GM21576 (cell line): Measurements from ENCODE around the gene KRTAP4-1.
"Not testable (repeated sequence)": the region's sequence is repeated elsewhere in the genome, so short reads cannot be mapped to it uniquely, and the experiment has no call there.

Source experiments
- ATAC-seq: cut with Tn5 transposase; IDR thresholded peaks from one replicate; pipeline ENCODE4 v1.9.1; 2021; ENCODE audit warnings: mild to moderate bottlenecking, moderate library complexity; ENCODE audit not compliant: unreplicated experiment

KRTAP4-1 gene

DNA sequence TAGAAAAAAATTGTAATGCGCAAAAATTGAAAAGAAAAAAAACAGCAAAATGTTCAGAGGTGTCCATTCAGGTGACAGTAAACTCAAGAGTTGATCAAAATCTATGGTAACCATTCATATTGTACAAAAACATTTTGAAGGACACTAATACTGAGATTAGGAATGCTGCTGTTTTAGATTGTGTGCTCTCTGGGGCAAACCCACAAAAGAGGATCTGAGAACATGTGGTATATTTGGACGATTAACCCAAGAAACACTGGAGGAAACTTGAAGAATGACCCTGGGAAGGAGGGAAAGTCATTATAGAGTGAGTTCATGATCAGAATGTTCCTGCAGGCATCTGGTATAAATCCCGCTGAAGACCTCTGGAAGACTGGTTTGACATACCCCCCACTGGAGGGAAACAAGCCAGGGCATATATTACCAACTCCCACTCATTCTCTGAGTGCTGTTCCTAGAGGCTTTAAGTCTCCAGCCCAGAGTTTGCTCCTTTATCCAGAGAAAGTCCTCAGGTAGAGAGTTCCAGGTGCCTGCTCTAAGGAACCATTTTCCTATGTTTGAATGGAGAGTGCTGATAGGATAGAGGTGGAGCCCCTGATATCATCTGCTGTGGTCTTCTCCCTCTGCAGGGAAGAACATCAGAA, 7.8 kb downstream of the KRTAP4-1 start:
- no peak for ATAC-seq

DNA sequence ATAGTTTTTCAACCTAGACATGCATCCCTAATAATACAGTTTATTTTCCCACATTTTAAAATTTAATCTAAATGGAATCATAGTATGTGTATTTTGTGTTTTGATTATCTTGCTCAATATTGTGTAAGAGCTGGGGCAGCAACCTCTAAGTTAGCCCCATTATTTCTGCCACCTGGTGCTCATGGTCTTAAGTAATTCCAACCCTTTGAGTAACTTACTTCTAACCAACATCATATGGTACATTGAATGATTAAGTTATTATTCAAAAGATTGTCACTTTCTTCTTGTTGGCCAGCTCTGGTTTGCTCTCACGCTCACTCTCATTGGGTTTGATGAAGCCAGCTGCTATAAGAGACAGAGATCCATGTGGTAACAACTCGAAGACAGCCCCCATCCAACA, 12.8 kb downstream of the KRTAP4-1 start:
- ATAC-seq, result no peak

DNA sequence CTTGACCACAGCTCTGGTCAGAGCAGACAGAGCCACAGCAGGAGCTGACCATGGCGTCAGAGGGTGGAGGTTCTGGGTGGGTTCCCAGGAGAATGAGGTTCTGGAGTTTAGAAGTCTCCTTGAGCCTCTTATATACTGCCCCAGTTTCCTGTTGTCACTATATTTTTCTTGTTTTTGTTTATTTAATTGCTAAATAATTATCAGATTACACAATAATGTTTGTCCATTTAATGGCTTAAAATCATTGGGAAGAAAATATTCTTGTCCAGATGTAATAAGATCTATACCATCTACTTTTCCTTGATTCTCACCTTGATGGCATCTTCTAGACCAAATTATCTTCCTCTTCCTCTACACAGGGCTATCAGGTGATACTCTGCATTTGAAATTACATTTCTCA, 16.6 kb downstream of the KRTAP4-1 start, which contains the start of gene KRTAP4-3:
Gene KRTAP4-3, minus strand, starts transcription at position 101 of the 400 bp plus-strand sequence. Its CDS starts 49 bp downstream, at position 52.
- no peak for ATAC-seq

DNA sequence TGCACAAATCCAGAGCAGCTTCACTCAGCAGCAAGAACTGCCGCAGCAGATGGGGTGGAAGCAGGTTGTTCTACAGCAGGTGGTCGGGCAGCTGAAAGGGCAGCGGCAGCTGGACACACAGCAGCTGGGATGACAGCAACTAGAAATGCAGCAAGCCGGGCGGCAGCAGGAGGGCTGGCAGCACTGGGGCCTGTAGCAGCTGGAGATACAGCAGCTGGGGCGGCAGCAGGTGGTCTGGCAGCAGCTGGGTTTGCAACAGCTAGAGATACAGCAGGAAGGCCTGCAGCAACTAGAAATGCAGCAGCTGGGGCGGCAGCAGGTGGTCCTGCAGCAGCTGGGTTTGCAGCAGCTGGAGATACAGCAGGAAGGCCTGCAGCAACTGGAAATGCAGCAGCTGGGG, 17.1 kb downstream of the KRTAP4-1 start:
- ATAC-seq, result no peak

DNA sequence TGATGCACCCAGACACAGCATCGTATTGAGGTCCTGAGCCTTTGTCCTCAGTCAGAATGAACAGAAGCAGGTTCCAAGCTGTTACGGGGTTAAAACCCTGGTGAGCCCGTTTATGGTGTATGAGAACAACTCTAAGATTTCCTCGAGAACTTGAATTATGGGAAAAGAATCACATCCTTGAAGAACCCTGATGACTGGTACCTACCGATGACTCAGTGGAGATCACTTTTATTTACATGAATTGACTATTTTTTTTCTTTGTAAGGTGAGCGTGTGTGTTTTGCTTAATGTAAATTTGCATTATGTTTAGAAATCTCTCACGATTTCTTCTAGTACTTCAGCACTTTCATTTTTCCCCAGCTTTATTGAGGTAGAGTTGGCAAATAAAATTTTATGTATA, 20.9 kb downstream of the KRTAP4-1 start:
- no peak for ATAC-seq

DNA sequence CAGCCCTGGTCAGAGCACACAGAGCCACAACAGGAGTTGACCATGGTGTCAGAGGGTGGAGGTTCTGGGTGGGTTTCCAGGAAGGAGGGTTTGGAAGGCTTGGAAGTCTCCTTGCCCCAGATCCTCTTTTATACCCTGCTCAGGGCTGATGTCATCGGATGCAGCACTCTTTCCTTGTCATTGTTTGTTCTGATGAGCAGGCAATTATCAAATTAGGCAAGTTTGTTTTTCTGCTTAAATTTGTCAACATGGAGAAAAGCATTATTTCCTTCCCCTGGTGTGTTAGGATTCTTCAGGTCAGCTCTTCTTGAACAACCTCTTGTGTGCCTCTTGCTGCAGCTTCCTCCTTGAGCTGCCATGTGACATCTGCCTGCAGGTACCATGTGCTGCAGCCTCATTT, 24.1 kb downstream of the KRTAP4-1 start, which contains the start of gene KRTAP4-4:
Gene KRTAP4-4, minus strand, starts transcription at position 101 of the 400 bp plus-strand sequence. Its CDS starts 57 bp downstream, at position 44.
- ATAC-seq, result no peak

DNA sequence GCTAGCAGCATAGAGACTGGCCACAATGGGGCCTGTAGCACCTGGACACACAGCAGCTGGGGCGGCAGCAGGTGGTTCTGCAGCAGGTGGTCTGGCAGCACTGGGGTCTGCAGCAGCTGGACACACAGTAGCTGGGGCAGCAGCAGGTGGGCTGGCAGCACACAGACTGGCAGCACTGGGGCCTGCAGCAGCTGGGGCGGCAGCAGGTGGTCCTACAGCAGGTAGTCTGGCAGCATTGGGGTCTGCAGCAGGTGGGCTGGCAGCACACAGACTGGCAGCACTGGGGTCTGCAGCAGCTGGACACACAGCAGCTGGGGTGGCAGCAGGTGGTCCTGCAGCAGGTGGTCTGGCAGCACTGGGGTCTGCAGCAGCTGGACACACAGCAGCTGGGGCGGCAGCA, 24.5 kb downstream of the KRTAP4-1 start:
- not testable (repeated sequence) for ATAC-seq

DNA sequence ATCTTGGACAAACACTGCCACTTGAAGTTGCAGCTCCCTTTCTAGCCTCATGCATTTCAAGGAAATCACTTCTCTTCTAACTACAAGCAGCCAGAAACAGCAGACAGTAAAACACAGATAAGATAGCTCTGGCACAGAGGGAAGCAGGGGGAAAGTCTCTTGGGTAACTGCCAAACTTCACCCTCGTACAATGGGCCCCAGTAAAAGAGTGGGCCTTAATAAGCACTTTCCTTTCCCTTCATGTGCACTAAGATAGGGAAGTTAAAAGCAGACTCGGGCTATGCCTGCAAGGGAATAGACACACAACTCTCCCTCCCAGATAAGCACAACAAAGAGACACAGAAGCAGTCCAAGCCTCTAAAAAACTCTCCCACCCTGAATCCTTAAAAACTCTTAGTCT, 30.9 kb downstream of the KRTAP4-1 start:
- ATAC-seq, result no peak

DNA sequence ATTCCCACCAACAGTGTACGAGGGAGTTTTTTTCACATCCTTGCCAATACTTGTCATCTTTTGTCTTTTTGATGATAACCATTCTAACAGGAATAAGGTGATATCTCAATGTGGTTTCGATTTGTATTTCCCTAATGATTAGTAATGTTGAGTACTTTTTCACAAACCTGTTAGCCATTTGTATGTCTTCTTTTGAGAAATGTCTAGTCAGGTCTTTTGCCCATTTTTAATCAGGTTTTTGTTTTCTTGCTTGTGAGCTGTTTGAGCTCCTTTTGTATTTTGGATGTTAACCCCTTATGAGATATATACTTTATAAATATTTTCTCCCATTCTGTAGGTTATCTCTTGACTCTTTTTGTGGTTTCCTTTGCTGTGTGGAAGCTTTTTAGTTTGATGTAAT, 33.2 kb downstream of the KRTAP4-1 start:
- no peak for ATAC-seq

DNA sequence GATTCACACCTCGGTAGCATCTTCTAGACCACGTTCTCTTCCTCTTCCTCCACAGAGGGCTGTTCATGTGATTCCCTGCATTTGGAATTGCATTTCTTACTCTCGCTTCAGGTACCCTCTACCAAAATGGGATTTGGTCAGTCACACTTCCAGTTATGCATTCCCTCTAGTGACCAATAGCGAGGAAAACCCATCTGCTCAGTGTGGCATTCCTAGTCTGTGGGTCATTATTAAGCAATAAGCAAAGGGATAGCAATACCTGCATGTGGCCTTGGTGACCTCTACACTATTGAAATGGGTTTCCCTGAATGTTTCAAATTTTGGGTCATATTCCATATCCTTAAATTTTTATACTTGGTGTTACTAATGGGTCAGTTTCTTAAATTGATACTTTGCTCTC, 34.7 kb downstream of the KRTAP4-1 start:
- no peak for ATAC-seq

DNA sequence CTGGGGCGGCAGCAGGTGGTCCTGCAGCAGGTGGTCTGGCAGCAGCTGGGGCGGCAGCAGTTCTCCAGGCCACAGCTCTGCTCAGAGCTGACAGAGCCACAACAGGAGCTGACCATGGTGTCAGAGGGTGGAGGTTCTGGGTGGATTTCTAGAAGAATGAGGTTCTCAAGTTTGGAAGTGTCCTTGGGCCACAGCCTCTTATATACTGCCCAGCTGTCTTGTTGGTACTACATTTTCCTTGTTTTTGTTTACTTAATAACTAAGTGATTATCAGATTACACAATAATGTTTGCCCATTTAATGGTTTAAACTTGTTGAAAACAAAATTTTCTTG, 35.1 kb downstream of the KRTAP4-1 start, which contains the start of gene KRTAP4-5:
Gene KRTAP4-5, minus strand, starts transcription at position 174 of the 334 bp plus-strand sequence. Its CDS starts 58 bp downstream, at position 116.
- no peak for ATAC-seq

DNA sequence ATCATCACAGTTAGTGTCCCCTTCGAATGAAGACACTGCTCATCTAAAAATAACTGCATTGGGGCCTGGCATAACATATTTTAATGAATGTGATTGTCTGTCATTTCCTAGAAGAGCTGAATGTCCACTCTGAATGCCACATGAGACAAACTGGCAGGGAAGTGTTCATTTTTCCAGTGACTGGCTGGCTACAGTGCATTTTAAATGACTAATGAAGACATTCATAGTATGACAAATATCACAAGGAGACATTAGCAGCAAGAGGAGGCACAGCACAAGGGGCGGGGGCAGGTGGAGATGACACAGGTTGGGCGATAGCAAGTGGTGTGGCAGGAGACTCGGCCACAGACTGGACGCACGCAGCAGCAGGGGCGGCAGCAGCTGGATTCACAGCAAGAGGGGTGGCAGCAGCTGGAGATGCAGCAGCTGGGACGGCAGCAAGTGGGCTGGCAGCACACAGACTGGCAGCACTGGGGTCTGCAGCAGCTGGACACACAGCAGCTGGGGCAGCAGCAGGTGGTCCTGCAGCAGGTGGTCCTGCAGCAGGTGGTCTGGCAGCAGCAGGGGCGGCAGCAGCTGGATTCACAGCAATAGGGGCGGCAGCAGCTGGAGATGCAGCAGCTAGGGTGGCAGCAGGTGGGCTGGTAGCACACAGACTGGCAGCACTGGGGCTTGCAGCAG, 35.6 kb downstream of the KRTAP4-1 start:
- ATAC-seq, result not testable (repeated sequence)

DNA sequence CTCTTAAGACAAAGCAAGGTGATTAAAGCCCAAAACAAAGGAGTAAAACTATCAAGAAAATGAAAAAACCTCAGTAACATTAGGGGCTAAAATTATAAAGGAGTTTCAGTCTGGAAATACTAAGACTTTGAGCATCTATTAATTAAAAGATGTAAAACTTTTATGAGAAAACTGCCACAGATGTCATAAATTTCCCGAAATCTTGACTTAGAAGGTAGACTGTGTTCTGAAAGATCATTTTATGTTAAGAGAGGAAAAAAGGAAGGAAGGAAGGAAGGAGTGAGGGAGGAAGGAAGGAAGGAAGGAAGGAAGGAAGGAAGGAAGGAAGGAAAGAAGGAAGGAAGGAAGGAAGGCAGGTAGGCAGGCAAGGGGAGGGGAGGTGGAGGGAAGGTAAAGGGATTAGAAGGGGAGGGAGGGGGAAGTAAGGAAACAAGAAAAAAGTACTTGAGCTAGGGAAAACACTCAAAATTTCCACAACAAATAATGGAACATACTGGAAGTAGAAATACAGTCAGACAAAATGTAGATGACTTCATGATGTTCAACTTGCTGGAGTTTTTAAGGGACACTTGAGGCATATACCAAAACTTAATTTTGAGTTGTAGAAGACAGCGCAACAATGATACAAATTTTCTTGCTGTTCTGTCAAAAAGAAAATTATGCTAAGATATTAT, 37.0 kb downstream of the KRTAP4-1 start:
- ATAC-seq, result no peak

DNA sequence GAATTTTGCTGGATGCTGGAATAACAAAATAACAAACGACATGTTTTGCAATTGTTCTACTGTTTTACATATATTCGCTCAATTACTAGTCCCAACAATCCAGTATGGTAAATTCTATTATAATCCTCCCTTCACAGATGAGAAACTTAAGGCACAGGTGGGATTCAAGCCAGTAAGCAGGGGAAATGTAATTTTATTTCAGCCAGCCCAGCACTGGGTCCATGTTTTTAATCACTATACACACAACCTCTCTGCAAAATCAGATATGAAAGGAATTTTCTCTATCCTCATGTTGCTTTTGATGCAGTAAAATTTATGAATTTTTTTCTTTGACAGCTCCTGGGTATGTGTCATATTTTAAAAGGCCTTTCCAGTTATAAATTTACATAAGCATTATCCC, 39.5 kb downstream of the KRTAP4-1 start:
- ATAC-seq, result no peak

DNA sequence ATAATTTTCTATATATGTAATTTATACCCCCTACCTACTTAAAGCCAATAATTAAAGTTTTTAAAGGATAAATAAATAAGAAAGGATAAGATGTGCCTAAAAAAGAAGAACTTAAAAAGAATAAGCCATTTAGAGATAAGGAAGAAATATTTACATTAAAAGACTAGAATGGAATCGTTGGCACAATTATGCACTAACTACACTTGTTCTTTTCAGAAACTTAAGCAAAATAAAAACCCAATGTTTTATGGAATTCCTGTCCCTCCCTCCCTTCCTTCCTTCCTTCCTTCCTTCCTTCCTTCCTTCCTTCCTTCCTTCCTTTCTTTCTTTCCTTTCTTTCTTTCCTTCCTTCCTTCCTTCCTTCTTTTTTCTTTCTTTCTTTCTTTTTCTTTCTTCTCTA, 39.9 kb downstream of the KRTAP4-1 start:
- ATAC-seq, result no peak

DNA sequence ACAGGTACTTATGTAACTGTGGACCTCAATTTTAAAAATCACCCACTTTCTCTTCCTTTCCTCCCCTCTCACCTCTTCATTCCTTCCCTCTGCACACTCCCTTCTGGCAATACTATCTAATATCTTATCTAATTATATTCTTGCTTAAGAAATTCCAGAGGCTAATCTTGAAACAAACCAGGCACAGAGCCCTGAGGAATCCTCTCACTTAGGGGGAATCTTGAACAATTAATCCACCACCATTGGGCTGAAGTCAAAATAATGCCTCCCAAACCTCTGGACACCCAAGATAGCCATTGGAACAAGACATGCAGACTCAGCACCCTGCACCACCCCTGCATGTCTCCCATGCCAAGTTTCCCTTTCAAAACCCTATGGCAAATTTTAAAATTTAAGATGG, 43.4 kb downstream of the KRTAP4-1 start:
- ATAC-seq, result no peak

DNA sequence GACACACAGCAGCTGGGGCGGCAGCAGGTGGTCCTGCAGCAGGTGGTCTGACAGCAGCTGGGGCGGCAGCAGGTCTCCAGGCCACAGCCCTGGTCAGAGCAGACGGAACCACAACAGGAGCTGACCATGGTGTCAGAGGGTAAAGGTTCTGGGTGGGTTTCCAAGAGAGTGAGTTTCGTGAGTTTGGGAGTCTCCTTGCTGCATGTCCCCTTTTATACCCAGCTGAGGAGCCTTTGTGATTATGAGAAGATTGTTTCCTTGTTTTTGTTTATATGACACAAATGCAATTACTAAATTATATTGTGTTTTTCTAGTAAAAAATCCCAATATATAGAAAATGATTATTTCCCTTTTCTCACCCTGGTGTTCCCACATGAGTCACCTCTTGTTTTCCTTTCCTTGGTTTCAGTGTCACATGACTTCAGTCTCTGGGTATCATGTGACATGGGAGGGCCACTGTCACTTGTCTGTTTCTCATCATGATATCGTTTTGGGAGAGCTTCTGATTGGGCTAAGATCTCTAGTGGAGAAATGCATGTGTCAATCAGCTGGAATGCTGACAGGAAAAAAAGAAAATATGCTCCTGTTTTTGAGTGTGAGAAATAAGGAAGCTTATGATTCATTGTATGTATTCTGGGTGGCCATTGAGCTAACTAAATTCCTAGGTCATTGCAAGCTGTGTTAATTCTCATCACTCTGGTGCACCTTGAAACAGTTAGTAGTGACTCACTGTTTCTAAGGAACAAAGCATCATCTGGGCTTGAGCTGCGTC, 44.2 kb downstream of the KRTAP4-1 start, which contains the start of gene KRTAP4-6:
Gene KRTAP4-6, minus strand, starts transcription at position 185 of the 772 bp plus-strand sequence. Its CDS starts 57 bp downstream, at position 128.
- ATAC-seq, result no peak

DNA sequence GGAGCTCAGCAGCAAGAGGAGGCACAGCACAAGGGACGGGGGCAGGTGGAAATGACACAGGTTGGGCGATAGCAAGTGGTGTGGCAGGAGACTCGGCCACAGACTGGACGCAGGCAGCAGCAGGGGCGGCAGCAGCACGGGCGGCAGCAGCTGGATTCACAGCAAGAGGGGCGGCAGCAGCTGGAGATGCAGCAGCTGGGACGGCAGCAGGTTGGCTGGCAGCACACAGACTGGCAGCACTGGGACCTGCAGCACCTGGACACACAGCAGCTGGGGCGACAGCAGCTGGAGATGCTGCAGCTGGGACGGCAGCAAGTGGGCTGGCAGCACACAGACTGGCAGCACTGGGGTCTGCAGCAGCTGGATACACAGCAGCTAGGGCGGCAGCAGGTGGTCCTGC, 44.8 kb downstream of the KRTAP4-1 start:
- ATAC-seq, result not testable (repeated sequence)
